Measurements from ENCODE around the gene NTNG2. TPM values are rescaled to one million over a fixed set of nuclear protein-coding genes. Genes with fewer than 3 reads are reported as not detected.
A peak's percentile ranks its signal among the peaks of the same experiment; 100 is the strongest.

The NTNG2 gene
- total and polyA plus RNA-seq, 8 donors = under 0.01 to 8.1 (median 0.31) TPM; not detected in 1

- no peaks in the 10 kb centered on the region for H3K9me3 ChIP-seq
- TF ChIP-seq POLR2AphosphoS5 (IDR thresholded peaks at IDR 0.05) = no peak
- TF ChIP-seq POLR2A (IDR thresholded peaks at IDR 0.05) = no peak
- no peak for TF ChIP-seq EP300 (IDR thresholded peaks at IDR 0.05)
- TF ChIP-seq CTCF (IDR thresholded peaks at IDR 0.05) = no peak
- no peak for DNase-seq
Measured at GRCh38 chr9:132238026-132238972, 76.4 kb downstream of the NTNG2 start.

GRCh38 chr9:132238992-132239391 lies 77.1 kb downstream of the NTNG2 start:
- no peak for DNase-seq
- no peaks in the 10 kb centered on the region for H3K9me3 ChIP-seq
- peaks cover 11 to 43% (median 34%) of the 10 kb centered on the region in 4 donors for H3K4me1 ChIP-seq
- peaks cover 0 to 17% (median 3%) of the 10 kb centered on the region in 3 donors for H3K27me3 ChIP-seq
- peak overlapping the region in 1 of 5 donors; percentile 5 for H3K27ac ChIP-seq
- H3K4me3 ChIP-seq = no peak overlapping the region
- intact Hi-C loops (cut with DNase I; ENCODE audit: low total_unique reads) = loop anchor here (5.0 kb wide), 1 partner anchor 477 kb away; no protein-coding TSS in a partner anchor
- WGBS, 5 donors = 59 to 74% (median 67%) methylated on average over 9 to 19 of the region's 19 CpGs
- no peak for TF ChIP-seq POLR2A (IDR thresholded peaks at IDR 0.05)
- no peaks in the 10 kb centered on the region for H3K36me3 ChIP-seq

More at GRCh38 chr9:132238026-132238972, 76.4 kb downstream of the NTNG2 start:
- no peak overlapping the region for H3K4me3 ChIP-seq
- H3K27me3 ChIP-seq = peaks cover 0 to 20% (median 3%) of the 10 kb centered on the region in 3 donors
- 70 to 81% (median 77%) methylated on average over 13 to 22 of the region's 22 CpGs for WGBS, 5 donors
- peaks cover 11 to 38% (median 32%) of the 10 kb centered on the region in 4 donors for H3K4me1 ChIP-seq
- intact Hi-C loops (cut with DNase I; ENCODE audit: low total_unique reads) = loop anchor here (5.0 kb wide), 1 partner anchor 476 kb away; no protein-coding TSS in a partner anchor
- H3K36me3 ChIP-seq = no peaks in the 10 kb centered on the region
- H3K27ac ChIP-seq = no peak overlapping the region

GRCh38 chr9:132239518-132239917 lies 77.7 kb downstream of the NTNG2 start:
- Histone ChIP-seq H3K4me3 (no peak overlapping the region), H3K36me3 (no peaks in the 10 kb centered on the region), H3K9me3 (no peaks in the 10 kb centered on the region), H3K27ac (peak overlapping the region in 1 of 5 donors; percentile 5), H3K27me3 (peaks cover 0 to 17% (median 3%) of the 10 kb centered on the region in 3 donors), H3K4me1 (peaks cover 11 to 48% (median 38%) of the 10 kb centered on the region in 4 donors)
- TF ChIP-seq CTCF (IDR thresholded peaks at IDR 0.05) (no peak), POLR2AphosphoS5 (IDR thresholded peaks at IDR 0.05) (no peak), EP300 (IDR thresholded peaks at IDR 0.05) (no peak), POLR2A (IDR thresholded peaks at IDR 0.05) (no peak)
- 22 to 40% (median 38%) methylated on average over 3 of the region's 3 CpGs for WGBS, 5 donors
- DNase-seq = no peak
- intact Hi-C loops (cut with DNase I; ENCODE audit: low total_unique reads) = loop anchor here (5.0 kb wide), 1 partner anchor 477 kb away; no protein-coding TSS in a partner anchor

- peak overlapping the region in 4 of 5 donors; percentile 13 to 80 (median 44) for H3K27ac ChIP-seq
- peak overlapping the region; percentile 62 to 71 (median 68) for H3K4me3 ChIP-seq
- H3K27me3 ChIP-seq = peaks cover 0 to 20% (median 3%) of the 10 kb centered on the region in 3 donors
- peak in 1 of 2 donors; percentile 62 for DNase-seq
- no peaks in the 10 kb centered on the region for H3K9me3 ChIP-seq
- intact Hi-C loops (cut with DNase I; ENCODE audit: low total_unique reads) = loop anchor here (5.0 kb wide), 1 partner anchor 478 kb away; no protein-coding TSS in a partner anchor
- H3K4me1 ChIP-seq = peaks cover 15 to 54% (median 45%) of the 10 kb centered on the region in 4 donors
- H3K36me3 ChIP-seq = no peaks in the 10 kb centered on the region
- TF ChIP-seq CTCF (IDR thresholded peaks at IDR 0.05) (no peak), POLR2AphosphoS5 (IDR thresholded peaks at IDR 0.05) (no peak), EP300 (IDR thresholded peaks at IDR 0.05) (no peak), POLR2A (IDR thresholded peaks at IDR 0.05) (no peak)
- 39 to 65% (median 41%) methylated on average over 12 to 21 of the region's 21 CpGs for WGBS, 5 donors
Measured at GRCh38 chr9:132239999-132240840, 78.4 kb downstream of the NTNG2 start.

All from stomach (tissue), 9 donors.